Superior temporal gyrus (tissue), 1 donor: ENCODE results near the gene DSE.
A peak's percentile ranks its signal among the peaks of the same experiment; 100 is the strongest.

Experiments used
- DNase-seq: peaks from one replicate; pipeline ENCODE4 v3.0.0-alpha.2; 2016; ENCODE audit errors: extremely low spot score

DSE gene

GRCh38 chr6:116413357-116413756 is 42.6 kb downstream of the DSE start:
- DNase-seq: no peak

- no peak for DNase-seq
These were observed 46.9 kb downstream of the DSE start for GRCh38 chr6:116417661-116418060.

DNA sequence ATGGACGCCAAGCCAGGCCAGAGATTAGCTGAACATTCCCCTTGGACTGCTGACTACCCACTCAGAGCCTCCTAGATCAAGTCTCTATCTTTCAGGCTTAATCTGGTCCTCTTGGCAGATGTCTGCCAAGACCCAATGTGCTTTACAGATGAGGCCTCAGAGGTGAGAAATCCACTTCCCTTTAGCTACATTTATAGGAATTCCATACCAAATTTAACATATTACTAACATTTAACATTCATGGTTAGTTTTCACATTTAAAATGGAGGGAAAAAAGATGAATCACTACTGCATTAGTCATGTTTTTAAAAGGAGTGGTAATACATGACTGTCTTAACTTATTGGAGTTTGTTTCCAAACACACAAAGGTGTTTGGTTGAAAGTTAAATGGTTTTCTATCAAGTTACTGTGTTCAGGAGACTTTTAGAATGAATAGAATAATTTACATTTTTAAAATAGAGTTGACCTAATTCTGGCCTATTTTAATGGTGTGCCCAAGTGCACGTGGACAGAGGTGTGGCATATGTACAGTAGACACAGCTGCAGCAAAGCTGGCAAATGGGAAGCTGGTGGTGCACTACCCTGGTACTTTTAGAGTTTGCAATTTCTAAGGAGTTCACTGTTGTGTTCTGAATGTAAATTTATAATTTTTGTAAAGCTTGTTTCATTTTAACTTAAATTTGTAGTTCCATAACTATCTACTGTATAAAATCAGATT is 48.5 kb downstream of the DSE start:
- DNase-seq: no peak

GRCh38 chr6:116420341-116420740 is 49.6 kb downstream of the DSE start:
- DNase-seq: no peak

GRCh38 chr6:116422238-116422637 is 51.5 kb downstream of the DSE start:
- DNase-seq: no peak

DNA sequence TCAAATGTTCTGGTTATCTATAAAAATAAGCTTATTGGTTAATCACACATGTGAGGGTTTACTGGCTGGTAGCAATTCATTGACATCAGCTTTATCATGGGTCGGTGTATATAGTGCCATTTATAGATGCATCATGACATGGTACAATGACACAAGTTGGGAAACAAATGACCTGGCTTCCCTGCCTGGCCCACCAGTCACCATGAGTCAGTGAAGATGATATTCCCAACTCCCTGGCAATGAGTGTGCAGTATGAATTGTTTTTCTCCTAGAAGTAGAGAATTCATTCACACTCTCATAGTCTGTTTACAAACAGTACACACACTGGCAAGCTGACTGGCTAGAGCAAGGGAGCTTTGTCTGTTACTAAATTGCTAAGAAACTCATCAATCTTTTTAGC is 53.3 kb downstream of the DSE start:
- no peak for DNase-seq

DNA sequence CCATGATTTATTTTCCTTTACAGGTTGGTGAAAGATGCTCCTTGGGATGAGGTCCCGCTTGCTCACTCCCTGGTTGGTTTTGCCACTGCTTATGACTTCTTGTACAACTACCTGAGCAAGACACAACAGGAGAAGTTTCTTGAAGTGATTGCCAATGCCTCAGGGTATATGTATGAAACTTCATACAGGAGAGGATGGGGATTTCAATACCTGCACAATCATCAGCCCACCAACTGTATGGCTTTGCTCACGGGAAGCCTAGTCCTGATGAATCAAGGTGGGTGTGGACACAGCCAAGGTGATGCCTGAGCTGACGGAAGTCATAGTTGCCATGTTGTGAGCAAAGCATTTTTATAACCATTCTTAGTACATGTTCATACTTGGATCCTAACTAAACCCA is 55.8 kb downstream of the DSE start:
- no peak for DNase-seq

GRCh38 chr6:116429111-116429510 is 58.4 kb downstream of the DSE start:
- DNase-seq: no peak

DNA sequence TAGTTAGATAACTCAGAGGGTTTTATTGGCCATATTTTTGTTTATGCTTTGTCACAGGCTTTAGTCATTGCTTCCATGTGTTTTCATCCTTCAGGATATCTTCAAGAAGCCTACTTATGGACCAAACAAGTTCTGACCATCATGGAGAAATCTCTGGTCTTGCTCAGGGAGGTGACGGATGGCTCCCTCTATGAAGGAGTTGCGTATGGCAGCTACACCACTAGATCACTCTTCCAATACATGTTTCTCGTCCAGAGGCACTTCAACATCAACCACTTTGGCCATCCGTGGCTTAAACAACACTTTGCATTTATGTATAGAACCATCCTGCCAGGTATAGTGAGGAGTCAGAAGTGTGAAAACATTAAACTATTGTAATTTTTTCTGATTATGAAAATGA is 60.1 kb downstream of the DSE start:
- DNase-seq: no peak

- no peak for DNase-seq
These were observed 61.3 kb downstream of the DSE start for GRCh38 chr6:116431964-116432595.

DNA sequence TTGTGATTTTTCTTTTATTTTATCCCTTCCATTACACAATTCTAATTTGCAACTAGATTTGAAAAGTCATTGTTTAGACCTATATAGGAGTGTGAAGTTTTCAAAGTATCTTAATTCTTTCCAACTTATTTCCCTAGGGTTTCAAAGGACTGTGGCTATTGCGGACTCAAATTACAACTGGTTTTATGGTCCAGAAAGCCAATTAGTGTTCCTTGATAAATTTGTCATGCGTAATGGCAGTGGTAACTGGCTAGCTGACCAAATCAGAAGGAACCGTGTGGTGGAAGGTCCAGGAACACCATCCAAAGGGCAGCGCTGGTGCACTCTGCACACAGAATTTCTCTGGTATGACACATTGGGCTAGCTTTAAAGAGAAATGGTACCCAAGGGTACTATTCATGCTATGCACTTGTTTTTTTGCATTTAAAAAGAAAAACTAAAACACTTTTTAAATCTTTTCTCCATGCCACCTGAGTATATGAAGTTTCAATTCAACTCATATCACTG is 62.5 kb downstream of the DSE start:
- DNase-seq: no peak

GRCh38 chr6:116434056-116434725 is 63.4 kb downstream of the DSE start:
- DNase-seq: no peak

DNA sequence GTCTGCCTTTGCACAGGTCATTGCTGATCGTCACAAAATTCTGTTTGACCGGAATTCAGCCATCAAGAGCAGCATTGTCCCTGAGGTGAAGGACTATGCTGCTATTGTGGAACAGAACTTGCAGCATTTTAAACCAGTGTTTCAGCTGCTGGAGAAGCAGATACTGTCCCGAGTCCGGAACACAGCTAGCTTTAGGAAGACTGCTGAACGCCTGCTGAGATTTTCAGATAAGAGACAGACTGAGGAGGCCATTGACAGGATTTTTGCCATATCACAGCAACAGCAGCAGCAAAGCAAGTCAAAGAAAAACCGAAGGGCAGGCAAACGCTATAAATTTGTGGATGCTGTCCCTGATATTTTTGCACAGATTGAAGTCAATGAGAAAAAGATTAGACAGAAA is 65.8 kb downstream of the DSE start:
- DNase-seq: no peak

DNA sequence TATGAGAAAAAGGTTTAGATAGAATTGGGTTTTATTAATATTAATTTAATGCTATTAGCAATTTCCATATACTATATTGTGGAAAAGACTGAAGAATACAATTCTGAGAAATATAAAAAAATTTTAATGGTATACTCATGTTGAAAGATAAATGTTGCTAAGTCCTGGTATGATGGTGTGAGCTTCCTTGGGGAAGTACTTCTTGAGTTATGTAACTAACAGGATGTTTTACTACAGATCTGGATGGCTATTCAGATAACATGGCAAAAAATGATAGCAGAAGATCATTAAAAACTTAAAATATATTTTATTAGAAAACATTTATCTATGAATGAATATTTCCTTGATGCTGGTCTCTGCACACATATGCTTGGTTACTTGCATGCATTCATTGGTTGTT is 66.9 kb downstream of the DSE start:
- no peak for DNase-seq

DNA sequence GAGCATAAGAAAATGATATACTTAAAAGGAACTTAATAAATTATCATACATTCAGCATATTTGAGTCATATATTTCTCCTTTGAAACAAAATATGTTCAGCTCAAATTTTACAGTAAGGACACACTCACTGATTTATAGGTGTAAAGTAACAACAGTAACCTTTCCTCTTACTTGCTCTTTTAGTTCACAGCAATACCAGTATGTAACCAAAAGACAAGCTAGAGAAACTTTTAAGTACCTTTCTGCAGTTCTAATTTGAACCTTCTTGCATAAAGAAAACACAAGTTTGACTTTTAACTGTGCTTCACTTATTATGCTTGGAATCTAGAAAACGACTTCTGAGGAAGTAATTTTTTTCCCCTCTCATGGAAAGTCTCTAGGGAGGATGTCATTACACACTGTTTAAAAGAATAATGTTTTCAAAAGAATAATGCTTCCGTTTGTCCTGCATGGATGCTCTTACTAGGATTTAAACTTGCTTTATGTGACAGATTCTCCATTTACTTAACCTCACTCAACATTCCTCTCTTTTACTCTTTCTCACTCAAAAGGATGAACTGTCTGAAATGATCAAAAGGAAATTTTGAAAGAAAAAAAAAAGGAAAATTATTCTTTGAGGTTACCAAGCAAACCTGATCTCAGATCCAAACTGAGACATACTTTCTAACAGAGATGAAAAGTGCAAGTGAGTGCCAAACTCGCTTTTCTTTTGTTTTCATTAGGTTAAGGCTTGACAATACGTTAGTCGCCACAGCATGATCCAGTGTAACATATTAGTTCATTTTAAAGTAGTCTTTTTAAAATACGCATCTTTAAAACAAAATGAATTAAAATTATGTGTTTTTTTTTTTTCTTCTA is 68.1 kb downstream of the DSE start:
- no peak for DNase-seq

- no peak for DNase-seq
These were observed 68.8 kb downstream of the DSE start for GRCh38 chr6:116439522-116440051.

DNA sequence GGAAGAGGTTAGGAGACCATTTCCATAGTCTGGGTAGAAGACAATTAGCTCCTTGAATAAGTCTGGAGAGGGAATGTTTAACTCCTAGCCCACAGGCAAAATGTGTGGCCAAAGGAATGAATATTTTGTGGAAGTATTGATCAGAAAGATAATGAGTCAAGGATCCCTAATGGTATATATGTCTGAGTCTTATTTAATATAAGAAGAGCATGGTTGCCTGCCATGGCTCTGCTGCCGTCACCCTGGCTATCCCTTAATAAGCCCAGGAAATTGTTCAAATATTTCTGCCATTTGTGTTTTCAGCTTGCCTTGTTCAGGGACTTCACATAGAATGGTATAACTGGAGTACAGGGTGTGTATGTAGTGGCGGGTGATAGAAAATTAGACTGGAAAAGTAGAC is 72.4 kb downstream of the DSE start:
- no peak for DNase-seq

- peak; percentile 29 for DNase-seq
These were observed 73.3 kb downstream of the DSE start for GRCh38 chr6:116444092-116444491.

DNA sequence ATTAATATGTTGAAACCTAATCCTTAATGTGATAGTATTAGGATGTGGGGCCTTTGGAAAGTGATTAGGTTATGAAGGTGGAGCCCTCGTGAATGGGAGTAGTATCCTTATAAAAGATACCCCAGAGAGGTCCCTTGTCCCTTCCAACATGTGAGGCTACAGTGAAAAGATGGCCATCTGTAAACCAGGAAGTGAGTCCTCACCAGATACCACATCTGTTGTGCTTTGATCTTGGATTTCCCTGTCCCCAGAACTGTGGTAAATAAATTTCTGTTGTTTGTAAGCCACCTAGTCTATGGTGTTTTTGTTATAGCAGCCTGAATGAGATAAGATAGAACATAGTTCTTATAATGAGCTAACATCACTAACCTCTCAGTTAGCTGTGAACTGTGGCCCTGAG is 73.8 kb downstream of the DSE start:
- DNase-seq: no peak

DNA sequence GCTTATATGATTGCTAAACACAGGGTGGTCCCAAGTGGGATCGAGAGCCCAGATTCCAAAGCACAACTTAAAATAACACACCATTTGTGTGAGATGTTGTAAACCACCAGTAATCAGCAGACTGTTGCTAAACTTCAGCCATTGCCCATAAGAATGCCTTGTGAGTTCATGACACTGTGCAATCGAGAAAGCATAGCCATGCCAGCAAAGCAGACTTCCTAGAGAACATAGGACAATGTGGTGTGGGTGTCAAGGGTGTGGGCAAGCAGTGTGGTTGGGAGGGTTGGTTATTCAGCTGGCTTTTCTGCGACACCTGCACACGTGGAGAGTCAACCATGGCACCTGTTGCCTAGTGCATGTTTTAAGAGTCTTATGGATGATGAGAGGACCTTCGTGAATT is 74.4 kb downstream of the DSE start:
- no peak for DNase-seq

DNA sequence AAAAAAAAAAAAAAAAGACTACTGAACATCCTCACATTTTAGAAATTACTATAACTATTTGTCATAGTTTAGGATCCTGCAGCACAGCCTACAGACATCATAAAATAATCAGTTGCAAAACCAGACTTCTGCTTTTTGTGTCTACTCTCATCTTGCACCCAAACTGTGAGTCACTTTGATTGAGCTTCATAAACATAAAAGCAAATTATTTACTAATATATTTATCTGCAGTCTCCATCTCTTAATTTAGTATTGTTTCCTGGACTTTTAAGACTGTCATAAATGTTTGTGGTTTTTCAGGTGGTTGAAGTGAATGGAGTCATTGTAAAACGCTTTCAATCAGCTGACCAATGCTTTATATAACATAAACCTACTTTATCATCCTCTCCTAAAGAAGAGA is 75.7 kb downstream of the DSE start:
- DNase-seq: no peak

DNA sequence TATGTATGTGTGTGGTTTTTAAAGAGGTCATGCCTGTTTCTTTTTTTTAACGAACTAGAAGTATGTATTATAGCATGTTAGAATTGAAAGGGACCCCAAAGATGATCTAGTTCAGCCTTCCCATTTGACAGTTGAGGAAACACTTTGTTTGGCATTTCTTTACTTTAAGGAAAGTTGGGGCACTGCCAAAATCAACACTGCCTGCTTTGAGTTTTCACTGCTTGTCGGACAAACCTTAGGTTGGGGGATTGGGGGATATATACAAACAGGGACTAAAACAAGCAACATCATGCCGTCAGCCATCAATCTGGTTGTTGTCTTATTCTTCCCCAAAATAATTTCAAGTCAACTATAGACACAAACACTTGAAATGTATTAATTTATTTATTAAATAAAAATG is 76.3 kb downstream of the DSE start:
- no peak for DNase-seq
